Amygdala (tissue), 56 donors: ENCODE data around the gene CUX1.
A peak's percentile ranks its signal among the peaks of the same experiment; 100 is the strongest.
"Not testable (repeated sequence)": the region's sequence is repeated elsewhere in the genome, so short reads cannot be mapped to it uniquely, and the experiment has no call there.

Experiments used
- DNase-seq, 56 donors: peaks; one replicate each; lab custom pipeline; 2025; lab: John Stamatoyannopoulos, UW

CUX1 gene

DNA sequence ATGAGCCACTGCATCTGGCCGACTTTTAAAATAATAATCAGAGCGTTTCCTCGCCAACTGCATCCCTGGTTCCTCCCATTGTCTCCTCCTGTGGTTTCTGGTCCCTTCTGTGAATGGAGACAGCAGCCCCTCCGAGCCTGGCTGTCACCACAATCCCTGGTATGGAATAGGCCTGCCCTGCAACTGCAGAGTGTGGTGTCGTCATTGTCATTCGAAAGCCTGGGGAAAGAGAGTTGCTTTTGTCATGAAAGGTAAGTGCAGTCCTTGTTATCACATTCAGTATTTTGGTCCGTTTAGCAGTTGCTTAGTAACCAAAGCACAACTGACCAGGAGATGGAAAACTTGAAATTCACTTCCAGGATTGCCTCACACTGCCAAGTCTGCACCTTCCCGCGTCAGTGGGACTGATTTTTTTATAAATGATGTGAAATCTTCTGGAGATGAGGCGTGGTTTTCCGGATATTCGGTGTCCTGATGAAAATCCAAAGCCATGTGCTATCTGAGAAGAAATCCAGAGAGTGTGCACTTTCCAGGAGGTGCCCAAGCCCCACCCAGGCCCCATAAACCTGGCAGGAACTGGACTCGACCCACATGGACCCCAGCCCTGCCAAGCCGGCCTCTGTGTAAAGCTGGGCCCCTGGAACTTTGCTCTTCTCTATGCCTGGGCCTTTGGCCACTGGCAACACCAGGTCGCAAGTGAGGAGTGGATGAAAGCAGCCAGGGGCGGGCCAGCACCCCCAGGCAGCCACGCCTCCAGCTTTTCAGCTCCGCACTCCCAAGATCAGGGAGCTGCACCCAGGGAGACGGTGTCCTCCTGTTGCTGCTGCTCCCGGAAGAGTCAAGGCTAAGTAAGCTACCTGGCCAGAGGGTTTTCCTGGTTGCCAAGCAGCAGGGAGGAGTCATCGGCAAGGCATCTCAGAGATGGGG is 335.5 kb downstream of the CUX1 start:
- DNase-seq, result no peak

DNA sequence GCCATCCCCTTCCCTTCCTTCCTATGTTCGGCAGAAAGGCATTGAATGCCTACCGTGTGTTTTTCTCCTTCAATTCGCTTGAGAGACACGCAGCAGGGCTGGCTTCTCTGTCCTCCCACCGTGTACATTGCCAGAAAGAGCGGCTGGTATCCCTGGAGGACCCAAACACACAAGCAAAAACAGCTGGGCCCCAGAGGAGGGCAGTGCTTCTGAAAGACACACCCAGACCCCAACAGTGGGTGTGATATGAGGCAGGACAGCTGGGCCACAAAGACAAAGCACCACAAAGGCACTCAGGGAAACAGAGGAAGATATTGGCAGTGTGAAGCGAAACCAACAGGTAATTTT is 336.1 kb downstream of the CUX1 start:
- no peak for DNase-seq

DNA sequence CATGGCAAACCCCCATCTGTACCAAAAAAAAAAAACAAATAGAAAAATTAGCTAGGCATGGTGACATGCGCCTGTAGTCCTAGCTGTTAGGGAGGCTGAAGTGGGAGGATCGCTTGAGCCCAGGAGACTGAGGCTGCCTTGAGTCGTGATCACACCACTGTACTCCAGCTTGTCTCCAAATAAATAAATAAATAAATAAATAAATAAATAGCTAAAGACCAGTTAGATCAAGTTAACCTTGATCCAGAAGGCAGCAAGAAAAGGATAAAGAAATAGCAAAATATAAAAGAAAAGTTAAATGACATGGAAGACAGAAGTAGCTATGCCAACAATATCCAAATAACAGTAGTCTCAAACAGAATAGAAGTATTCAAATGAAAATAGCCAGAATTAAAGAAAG is 337.0 kb downstream of the CUX1 start:
- DNase-seq, result no peak

DNA sequence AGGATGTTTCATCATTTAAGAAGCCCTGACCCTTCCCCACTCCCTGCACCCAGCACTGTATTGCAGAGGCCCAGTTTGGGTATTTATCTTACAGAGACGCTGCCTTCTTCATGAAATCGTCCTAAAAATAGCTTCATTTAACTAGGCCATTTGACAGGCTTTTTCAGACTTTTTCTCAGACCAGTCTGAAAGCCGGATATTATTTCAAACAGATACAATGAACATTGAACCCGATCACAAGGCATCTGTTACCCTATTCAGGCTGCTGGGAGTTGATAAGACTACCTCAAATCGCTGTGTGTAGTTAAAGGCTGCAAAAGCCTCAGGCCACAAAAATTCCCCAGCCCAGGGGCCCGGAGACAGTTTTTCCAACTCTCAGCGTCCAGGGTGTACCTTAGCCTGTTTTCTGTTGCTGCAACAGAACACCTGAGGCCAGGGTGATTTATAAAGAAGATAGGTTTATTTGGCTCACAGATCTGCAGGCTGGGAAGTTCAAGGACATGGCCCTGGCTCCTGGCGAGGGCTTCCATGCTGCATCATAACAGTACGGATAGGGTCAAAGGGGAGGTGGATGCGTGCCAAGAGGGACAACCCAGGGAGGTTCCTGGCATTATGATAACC is 338.5 kb downstream of the CUX1 start:
- DNase-seq, result no peak

DNA sequence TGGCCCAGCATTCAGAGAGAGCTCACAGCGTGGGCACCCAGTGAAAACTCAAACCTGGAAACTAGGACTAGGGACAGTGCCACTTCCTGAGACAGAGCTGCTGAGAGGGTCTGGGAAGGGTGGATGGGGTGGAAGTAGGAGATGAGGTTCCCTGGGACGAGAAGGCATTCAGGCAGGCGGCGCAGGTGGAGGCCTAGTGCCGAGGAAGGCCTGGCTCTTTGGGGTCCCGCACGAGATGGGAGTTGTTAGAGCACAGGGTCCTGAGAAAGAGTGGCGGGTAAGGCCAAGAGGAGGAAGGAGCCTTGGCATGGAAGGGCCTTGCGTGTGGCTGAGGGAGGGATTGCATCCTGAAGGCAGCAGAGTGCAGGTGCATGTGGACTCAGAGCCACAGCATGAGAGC is 339.4 kb downstream of the CUX1 start:
- DNase-seq, result no peak

DNA sequence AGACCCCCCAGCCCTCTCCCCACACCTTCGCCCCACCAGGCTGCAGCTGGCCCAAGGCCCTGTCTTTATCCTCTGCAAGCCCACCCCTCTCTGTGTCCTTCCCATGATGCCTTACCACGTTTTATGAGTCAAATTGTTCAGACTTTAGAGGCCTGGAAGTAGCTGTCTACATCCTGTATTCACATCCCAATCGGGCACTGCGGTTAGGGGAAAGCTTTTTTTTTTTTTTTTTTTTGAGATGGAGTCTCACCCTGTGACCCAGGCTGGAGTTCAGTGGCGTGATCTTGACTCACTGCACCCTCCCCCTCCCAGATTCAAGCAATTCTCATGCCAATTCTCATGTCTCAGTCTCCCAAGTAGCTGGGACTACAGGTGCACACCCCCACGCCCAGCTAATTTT is 347.7 kb downstream of the CUX1 start:
- DNase-seq, result no peak

DNA sequence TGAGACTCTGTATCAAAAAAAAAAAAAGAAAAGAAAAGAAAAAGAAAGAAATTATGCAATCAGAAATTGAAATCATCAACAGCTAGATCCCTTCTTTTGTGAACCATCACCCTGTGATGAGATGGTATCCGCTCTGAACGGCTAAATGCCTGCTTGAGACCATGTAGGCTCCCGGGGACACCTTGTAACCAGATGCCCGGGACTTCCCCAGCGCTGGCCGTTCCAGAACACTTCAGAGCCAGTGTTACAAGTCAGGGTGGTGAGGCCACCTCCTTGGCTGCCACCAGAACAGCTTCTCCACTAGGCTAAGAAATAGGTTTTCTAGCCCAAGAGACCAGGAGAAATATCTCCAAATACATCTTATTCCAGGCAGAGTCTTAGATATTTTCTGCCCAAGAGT is 349.8 kb downstream of the CUX1 start:
- no peak for DNase-seq

DNA sequence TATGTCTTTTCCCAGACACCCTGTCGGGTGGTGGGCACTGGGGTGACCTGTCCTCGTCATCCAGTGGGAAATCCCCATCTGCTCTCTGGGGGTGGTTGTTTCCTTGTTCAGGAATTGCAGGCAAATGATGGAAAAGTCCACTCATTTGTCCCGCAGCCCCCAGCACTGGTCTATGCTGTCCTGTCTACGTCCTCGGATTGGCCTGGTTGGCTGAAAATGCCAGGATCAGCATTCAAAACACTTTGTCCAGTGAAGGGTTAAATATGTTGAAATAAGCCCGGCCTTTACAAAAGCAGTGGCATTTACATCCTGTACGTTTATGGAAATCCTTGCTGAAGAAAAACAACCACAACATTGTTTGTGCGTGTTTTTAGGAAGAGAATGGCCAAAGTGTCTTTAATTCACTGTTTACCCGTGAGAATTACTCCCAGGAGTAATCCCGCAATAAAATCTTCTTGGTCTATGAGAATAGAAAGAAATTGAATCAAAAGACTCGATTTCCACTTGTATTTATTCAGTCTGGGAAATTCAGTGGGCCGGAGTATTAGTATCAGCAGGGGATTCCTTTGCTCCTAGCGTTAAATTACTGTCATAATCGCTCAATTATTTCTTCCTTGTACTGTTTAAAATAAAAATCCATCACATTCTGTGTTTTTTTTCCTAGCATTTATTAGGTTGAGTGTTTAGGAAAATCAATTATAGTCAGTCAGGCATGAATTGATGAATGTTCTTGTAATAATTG is 352.4 kb downstream of the CUX1 start:
- DNase-seq, result no peak

DNA sequence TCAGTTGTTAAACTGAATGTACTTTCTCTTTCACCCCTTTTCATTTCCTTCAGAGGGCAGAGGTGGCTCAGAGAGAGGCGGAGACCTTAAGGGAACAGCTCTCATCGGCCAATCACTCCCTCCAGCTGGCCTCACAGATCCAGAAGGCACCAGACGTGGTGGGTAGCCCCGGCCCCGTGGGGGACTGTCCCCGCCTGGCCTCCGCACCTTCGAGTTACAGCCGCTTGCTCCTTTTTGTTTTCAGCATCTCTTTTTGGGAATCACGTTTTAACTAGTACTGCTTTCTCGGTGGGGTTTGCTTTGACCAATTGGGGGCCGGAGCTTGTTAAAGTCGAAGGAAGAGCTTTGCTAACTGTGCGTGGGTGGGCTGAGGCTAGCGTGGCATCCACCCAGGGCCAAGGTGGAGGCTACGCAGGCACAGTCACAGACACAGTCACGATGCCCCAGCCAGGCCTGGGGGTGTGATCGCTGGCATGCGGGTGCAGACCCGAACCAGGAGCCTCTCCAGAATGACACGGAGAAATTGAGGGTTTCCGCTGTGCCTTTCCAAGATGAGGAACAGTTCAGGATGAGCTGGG is 353.1 kb downstream of the CUX1 start:
- peak in 1 of 56 donors; percentile 5 for DNase-seq

DNA sequence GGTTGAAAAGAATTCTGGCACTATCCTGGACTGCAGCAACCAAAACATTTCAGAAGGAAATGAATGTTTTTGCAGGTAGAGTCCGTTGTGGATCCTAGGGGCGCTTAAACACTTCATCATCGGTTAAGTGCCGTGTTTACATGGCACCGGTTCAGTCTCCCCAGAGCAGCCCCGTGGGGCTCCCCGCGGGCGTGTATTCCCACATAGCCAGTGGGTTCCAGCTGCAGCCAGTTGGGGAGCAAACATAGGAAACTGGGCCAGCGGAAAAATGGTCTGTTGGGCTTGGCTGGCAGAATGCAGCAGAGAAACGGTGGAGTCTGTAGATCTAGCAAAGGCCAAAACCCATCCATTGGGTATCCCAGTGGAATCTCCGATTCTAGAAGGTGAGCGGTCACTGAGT is 356.2 kb downstream of the CUX1 start:
- no peak for DNase-seq

DNA sequence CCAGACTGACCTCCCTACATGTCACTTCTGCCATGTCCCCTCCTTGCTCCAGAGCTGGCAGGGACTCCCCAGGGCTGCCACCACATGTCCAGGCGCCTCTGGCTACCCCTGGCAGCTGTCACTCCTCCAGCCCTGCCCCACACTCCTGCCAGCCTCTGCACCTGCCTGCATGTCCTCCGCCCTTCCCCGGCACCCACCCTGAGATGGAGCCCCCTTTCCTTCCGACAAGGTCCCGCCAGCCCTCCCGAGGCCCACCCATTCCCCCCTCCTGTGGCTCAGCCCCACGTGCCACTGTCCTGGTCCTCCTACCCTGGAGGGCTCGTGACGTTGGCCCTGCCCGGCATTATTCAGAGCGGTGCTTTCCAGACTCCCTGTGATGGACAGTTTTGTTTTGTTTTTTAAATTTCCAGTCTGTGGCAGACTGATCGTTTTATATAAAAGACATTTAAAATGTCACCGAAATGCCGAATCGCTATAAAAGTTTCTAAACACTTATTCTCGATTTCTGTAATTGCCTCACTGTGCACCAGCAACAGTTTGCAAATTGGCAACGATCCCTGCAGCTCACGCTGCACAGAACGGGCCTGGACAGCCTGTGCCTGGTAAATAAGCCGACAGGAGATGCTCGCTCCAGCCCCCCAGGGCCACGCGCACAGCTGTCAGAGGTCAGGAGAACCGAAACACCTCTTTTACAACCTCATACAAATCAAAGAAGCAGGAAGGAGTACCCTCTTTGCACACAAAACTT is 358.2 kb downstream of the CUX1 start:
- DNase-seq, result peak in 35 of 56 donors; percentile 5 to 67 (median 31)

DNA sequence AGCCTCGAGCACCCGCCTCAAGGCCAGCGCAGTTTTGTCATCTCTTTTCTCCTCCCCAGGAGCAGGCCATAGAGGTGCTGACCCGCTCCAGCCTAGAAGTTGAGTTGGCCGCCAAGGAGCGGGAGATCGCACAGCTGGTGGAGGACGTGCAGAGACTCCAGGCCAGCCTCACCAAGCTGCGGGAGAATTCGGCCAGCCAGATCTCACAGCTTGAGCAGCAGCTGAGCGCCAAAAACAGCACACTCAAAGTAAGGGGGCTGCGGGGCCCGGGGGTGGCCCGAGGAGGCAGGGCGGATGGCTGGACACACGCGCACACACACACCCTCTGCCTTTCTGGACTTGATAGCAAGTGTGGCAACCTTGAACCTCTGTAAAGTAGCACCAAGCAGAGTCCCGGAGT is 361.0 kb downstream of the CUX1 start:
- no peak for DNase-seq

DNA sequence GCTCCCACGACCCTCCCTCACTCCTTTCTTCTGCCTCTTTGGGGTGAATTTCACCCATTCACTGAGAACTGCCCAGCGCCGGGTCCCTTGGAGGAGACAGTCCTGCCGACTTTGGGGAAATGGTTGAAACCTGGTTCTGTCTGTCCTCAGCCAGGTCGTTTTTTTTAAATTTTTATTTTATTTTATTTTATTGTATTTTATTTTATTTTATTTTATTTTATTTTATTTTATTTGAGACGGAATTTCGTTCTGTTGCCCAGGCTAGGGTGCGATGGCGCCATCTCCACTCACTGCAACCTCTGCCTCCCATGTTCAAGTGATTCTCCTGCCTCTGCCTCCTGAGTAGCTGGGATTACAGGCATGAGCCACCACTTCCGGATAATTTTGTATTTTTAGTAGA is 363.3 kb downstream of the CUX1 start:
- DNase-seq, result no peak

DNA sequence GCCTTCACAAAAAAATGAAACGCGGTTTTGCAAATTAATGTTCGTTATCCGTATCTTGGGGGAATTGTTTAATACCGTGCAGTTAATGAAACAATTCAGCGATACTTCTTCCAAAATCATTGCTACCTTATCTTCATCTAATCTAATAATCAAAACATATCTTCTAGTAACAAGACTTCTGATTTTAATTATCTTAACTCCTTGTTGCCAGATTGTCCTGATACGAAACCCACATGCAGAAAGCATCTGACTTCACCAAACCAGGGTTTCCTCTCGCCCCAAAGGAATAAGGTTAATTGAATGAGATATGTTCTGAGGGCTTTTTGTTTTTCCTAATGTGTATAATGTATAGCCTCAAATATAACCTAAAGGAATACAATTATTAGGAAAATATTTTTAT is 364.1 kb downstream of the CUX1 start:
- no peak for DNase-seq

DNA sequence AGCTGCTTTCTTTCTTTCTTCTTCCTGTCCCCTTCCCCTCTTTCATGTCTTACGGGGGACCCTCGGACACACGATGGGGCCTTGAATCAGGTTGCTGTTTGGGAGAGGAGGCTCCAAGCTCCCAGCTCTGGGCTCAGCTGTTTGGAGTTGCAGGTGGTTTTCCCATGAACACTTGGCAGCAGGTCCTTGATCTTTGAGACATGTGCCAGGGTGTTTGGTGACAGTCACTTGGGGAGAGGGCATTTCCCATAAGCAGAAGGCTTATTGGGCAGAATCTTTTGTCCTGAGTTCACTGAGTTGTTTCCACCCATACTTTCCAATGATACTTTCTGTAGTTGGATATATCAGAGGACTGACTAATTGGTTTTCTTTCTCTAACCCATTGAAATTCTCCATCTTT is 364.6 kb downstream of the CUX1 start:
- no peak for DNase-seq

DNA sequence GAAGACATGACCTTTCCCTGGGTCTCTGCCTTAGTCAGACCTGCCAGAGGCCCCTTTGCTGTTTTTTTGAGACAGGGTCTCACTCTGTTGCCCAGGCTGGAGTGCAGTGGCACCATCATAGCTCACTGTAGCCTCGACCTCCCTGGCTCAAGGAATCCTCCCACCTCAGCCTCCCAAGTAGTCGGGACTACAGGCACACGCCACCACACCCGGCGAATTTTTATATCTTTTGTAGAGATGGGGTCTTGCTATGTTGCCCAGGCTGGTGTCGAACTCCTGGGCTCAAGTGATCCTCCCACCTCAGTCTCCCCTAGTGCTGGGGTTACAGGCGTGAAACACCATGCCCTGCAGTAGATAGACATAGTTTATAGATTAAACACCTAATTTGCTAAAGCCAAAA is 366.4 kb downstream of the CUX1 start:
- not testable (repeated sequence) for DNase-seq

DNA sequence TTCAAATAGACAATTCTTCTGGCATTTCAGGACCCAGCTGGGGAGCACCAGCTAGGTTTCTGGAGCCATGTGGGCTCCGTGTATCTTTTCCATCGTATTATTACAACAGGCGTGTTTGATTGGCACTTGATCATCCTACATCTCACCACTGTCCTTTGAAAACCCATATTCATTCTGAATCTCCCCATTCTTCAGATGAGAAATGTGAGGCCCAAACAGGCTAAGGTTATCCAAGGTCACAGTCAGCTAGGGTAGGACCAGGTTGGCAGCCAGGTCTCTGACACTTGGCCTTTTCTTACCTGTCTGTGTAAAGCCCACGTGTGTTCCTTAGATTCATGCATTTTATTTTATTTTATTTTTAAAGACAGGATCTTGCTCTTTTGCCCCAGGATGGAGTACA is 366.9 kb downstream of the CUX1 start:
- DNase-seq, result no peak

DNA sequence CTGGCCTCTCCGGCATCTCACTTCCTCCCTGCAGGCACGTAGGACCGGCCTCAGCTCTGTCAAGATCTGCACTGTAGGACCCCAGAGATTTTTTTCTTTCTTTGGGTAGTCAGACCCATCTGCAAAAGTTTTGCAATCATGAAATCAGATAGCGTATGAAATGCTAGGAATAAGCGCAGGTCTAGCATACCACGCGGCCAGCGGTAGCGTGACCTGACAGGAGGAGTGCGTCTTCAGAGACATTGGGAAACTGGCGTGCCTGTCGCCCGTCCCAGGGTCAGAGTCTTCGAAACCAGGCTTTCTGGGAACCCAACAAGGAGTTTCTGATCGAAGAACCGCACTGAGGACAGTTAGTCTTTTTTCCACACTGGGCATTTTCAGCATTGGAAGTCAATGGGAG is 368.4 kb downstream of the CUX1 start:
- DNase-seq, result no peak

DNA sequence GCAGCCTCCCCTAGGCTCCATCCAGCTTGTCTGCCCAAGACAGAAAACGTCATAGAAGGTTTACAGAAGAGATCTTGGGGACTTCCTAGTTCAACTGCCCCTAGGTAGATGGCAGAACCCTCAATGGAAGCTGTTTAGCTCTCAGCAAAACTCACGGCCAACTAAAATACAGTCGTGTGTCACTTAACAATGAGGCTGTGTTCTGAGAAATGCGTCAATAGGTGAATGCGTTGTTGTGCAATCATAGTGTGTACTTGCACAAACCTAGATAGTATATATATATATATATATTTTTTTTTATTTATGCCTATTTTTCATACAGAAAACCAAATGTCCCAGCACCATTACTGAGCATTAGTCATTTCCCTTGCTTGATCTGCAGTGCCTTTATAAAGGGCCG is 368.9 kb downstream of the CUX1 start:
- DNase-seq, result no peak

DNA sequence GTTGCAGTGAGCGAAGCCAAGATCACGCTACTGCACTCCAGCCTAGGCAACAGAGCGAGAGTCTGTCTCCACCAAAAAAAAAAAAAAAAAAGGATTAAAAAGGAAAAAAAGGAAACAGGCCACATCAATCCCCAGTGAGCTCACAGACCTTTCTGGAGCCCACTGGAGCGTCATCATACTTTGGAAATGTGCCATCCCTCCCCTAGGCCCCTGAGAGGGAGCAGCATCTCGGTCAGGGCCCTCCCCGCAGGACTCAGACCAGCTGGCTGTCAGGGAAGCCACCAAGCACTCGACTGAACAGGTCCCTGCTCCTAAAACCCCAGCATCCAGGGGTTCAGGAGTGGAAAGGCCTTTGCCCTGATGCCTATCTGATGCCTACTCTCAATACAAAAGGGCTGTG is 371.3 kb downstream of the CUX1 start:
- no peak for DNase-seq
